ENCODE results near the gene GRID1.

GRID1 gene

GRCh38 chr10:86225103-86225782 lies 141.4 kb downstream of the GRID1 start:
- DNase-seq: peak; percentile 62 to 65

- DNase-seq: no peak
Observed at GRCh38 chr10:86224354-86225102, 142.1 kb downstream of the GRID1 start.

DNA sequence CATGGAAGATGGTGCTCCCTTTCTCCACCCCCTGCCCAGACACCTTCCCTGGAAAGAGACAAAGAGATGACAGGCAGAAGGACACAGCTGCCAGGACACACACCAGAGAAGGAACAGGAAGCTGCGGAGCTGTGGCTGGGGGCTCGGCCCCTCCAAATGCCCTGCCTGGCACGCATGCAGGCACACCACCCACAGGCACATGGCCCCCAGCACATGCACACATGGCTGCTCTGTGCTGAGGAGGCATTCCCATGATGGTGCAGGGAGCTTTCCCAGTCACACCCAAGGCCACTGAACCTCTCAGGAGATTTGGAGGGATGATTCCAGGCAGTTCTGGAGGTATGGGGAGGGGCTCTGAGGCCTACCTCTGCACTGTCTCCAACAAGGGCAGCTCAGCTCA lies 143.3 kb downstream of the GRID1 start:
- no peak for DNase-seq

- DNase-seq: no peak
Observed at GRCh38 chr10:86222687-86223086, 143.9 kb downstream of the GRID1 start.

- no peak for DNase-seq
Observed at GRCh38 chr10:86222336-86222650, 144.3 kb downstream of the GRID1 start.

GRCh38 chr10:86221442-86222335 lies 144.9 kb downstream of the GRID1 start:
- no peak for DNase-seq

DNA sequence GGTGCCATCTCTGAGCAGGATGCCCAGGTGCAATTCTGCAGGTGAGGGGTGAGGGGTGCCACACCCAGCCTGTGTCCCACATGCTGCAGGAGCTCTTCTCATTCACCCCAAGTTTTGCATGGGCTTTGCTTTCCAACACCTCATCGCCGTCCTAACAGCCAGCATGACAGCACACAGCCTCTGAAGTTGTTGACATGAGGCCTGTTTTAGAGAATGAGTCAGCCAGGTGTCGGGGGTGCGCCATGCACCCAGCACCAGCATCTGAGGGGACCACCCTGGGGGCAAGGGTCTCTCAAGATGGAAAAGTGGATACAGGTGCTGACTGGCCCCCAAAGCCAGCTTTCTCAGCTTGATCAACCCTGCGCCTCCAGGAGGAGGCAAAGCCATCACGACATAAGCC lies 146.0 kb downstream of the GRID1 start:
- DNase-seq: no peak

GRCh38 chr10:86219271-86219670 lies 147.3 kb downstream of the GRID1 start:
- DNase-seq: no peak

DNA sequence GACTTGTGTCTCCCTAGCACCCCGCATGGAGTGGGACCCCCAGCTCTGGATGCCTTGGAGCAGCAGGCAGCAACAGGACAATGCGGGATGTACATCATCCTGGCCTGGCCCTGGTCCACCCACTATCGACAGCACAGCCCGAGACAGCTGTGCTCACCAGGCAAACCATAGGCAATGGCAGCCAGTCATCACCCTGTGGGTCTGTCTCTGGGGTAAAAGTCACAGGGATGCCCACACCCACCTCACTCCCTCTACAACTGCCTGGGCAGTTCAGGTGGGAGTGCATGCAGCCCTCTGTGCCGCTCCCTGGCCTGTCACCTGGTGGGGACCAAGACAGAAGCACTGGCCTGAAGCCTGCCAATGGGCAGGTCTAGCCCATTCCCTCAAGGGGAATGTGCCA lies 147.8 kb downstream of the GRID1 start:
- DNase-seq: no peak

DNA sequence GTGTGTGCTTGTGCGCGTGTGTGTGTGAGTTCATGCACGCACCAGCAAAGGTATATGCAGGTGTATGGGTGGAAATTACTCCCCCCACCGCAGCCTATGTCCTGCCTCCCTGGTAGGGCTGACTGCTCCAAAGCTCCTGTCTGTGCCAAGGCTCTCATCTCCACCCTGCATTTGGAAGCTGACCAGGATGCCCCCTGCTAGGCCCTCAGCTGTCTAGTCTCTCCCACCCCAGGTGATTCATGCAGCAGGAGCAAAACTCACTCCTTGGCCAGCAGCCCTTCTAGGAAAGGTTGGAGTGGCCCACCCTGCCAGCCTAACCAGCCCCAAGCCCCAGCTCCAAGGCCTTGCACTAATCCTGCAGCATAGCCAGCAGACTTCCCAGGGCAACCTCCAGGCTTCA lies 148.4 kb downstream of the GRID1 start:
- no peak for DNase-seq

- DNase-seq: no peak
Observed at GRCh38 chr10:86217371-86218080, 149.1 kb downstream of the GRID1 start.

DNA sequence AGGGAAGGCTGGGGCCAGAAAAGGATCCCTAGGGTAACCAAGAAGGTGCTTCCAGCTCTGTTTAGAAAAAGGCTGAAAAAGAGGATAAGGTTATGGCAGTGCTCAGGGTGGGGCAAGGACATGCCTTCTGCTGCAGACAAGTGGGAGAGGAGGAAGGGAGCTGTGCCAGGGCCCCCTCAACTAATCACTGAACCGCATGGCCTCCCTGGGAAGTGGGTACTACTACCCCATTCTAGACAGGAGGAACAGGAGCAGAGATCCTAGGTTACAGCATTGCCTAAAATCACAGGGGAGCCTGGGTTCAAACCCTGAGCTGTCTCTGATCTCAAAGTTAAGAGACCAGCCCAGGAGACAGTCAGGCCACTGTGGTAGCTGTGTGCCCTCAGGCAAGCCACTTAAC lies 149.7 kb downstream of the GRID1 start:
- DNase-seq: no peak

GRCh38 chr10:86215712-86216111 lies 150.9 kb downstream of the GRID1 start:
- DNase-seq: no peak

- no peak for DNase-seq
Observed at GRCh38 chr10:86215046-86215445, 151.5 kb downstream of the GRID1 start.

- no peak for DNase-seq
Observed at GRCh38 chr10:86213148-86213547, 153.4 kb downstream of the GRID1 start.

DNA sequence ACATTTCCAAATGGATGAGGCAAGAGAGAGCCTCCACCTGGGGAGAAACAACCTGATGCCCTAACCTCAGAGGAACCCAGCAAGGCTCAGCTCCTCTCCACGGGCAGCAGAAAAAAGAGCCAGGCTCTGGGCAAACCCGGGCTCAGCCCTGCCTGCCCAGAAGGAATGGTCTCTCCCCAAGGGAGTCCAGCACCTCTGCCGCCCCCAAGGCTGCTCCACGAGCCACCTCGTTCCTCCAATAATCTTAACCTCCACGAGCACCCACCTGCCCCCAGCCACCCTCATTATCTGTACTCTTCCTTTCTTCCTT lies 154.2 kb downstream of the GRID1 start:
- no peak for DNase-seq

DNA sequence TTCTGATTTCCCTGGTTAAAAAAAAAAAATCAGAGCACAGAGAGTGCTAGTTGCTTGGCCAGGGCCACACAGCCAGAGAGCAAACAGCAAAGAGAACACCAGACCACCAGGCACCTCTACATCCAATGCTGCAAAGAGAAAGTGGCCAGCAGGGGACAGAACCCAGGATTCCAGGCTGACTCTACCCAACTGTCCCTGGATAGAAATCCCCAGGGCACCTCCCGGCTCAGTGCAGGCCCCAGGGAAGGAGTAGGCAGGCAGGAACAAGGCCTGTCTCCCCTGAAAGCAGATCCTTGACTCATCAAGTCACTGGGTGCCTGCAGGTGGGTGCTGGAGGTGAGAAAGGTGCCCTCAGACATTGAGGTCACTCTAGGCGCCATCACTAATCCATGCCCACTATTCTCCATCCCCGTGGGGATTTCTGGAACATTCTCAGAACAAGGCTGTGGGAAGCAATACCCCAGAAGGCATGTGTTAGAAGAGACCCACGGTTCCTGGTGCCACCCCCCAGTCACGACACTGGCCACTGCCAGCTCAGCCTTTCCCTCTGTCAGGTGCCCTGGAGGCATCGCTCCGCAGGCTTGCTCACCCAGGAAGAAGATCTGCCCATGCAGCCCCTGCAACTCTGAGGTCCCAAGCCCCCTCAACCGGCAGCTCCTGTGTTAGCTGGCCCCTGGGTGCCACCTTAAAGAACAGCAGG lies 154.8 kb downstream of the GRID1 start:
- no peak for DNase-seq

- no peak for DNase-seq
Observed at GRCh38 chr10:86210416-86210815, 156.2 kb downstream of the GRID1 start.

DNA sequence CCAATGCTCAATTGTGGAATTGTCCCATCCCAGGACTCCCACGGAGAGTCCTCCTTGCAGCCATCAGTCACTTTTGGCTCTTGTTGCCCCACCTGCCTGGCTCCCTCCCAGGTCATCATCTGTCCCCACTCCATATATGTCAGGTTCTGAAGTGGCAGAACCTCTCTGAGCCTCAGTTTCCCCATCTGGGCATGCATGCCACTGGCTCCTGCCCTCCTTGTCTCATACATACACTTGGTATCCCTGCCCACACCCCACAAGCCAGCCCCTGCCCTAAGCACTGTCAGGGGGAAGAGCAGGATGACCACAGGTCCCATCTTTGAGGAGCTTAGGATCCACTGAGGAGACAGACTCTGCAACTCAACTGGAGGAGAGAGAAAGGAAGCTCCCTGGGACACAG lies 156.9 kb downstream of the GRID1 start:
- no peak for DNase-seq

DNA sequence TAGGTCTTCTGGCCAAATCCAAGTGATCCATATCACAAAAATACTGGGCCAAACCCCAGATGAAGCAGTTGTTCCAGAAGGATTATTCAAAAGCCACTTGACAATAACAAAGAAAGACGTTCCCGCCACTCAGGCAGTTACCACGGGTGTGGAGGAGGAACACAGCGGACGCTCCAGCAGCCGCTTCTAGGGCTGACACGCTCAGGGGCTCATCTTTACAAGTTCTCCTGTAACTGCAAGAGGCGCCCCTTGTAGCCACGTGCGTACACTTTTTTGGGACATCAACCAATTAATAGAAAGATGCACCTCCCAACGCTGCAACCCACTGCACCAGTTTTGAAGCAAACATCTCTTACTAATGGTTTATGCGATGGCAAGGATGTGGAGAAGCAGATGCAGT lies 159.4 kb downstream of the GRID1 start:
- no peak for DNase-seq

DNA sequence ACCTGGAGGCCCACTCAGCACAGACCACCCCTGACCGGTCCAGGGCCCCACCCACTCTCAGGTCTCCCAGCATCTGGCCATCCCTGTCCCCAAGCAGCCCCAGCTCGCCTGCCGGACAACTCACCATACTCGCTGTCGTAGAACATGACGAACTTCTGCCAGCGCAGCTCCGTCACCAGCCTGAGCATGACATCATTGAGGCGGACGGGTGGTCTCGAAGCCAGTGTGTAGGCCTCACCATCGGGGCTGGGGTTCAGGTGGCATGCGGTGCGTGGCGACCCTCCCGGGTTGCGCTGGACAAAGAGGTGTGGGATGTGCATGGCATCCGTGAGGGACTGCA lies 160.4 kb downstream of the GRID1 start:
- no peak for DNase-seq

DNA sequence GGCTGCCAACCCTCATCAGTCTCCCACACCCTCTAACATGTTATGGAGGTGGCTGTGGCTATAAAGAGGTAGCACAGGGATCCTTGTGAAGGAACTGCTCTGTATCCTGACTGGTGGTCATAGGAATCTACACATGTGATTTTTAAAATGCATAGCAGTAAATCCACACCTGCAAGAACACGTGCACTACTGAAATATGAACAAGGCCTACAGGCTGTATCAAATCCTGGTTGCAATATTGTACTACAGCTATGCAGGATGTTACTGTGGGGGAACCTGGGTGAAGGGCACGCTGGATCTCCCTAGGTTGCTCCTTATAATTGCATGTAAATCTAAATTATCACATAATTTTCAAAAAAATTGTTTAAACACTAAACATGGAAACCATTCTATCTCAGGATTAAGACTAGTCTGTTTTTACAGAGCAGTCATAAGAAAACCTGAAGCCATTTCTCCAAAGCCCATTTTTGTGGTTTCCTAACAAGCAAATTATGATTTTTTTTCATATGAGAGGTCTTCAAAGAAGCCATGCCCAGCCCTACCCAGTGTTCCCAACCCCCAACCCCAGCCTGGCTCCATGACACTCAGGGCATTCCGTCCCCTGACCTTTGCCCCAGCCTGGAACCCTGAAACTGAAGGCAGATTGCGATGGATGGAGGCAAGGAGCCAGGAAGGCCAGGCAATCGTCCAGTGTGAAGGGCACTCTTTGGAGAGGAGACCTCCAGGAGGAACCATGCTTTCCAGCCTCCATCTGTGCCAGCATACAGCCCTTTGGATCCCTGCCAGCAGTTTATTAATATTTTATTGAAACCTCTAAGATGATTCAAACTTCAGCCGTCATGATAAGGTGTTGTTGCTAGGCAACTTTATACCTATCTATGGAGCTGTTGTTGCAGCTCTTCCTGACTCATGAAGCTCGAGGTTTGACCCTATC lies 161.0 kb downstream of the GRID1 start:
- DNase-seq: no peak
